Peyer's patch (tissue), 4 donors: ENCODE data around the gene GPR132. TPM values are rescaled to one million over a fixed set of nuclear protein-coding genes. Genes with fewer than 3 reads are reported as not detected.
"Not testable (repeated sequence)": the region's sequence is repeated elsewhere in the genome, so short reads cannot be mapped to it uniquely, and the experiment has no call there.

ENCODE experiments used
- DNase-seq, 3 donors: peaks; one replicate each; pipeline ENCODE4 v3.0.0-alpha.2; 2017 to 2019
- H3K27ac ChIP-seq, 4 donors: fragments of 200-600 bp; sonication (generic); one replicate each; pipeline ENCODE4 v1.5.1; 2016 to 2019
- H3K27me3 ChIP-seq, 2 donors: fragments of 200-600 bp; sonication (generic); one replicate each; pipeline ENCODE4 v1.5.1; 2019
- H3K36me3 ChIP-seq, 3 donors: fragments of 200-600 bp; sonication (generic); one replicate each; pipeline ENCODE4 v1.5.1; 2016 to 2019
- H3K4me1 ChIP-seq, 4 donors: fragments of 200-600 bp; sonication (generic); one replicate each; pipeline ENCODE4 v1.5.1; 2016 to 2019
- H3K4me3 ChIP-seq, 4 donors: fragments of 200-600 bp; sonication (generic); 1 replicate in 3 of 4; 2 replicates in 1 of 4; pipeline ENCODE4 v1.5.1; 2016 to 2019; ENCODE audit warnings: mild to moderate bottlenecking in 1 of 4
- H3K9me3 ChIP-seq, 4 donors: fragments of 200-600 bp; sonication (generic); one replicate each; pipeline ENCODE4 v1.5.1; 2016 to 2019; ENCODE audit warnings: mild to moderate bottlenecking in 1 of 4
- POLR2A ChIP-seq, 2 donors: fragments of 450-650 bp; IDR thresholded peaks; one replicate each; pipeline ENCODE4 v1.5.1; 2017; ENCODE audit warnings: antibody characterized with exemption in 2 of 2, mild to moderate bottlenecking in 2 of 2, moderate library complexity in 2 of 2
- total RNA-seq, 4 donors: library from RNA; depleted of rRNA; stranded (reverse); fragments of >200 nt; gene quantifications; one replicate each; pipeline ENCODE4 v1.1.0, GENCODE V29; 2016
- TF ChIP-seq, protein P1 (sequence below), 6 experiments: fragments of 450-650 bp in 4 of 6; fragments of 200-600 bp in 2 of 6; sonication (generic) in 1 of 6; IDR thresholded peaks; one replicate each; pipeline ENCODE4 v1.5.1; 2017 to 2019; ENCODE audit warnings: antibody characterized with exemption in 6 of 6, mild to moderate bottlenecking in 3 of 6, moderate library complexity in 1 of 6

GPR132 gene
- total RNA-seq, 4 donors from 2014 or later, result 1.5 to 29.7 (median 4.2) TPM

DNA sequence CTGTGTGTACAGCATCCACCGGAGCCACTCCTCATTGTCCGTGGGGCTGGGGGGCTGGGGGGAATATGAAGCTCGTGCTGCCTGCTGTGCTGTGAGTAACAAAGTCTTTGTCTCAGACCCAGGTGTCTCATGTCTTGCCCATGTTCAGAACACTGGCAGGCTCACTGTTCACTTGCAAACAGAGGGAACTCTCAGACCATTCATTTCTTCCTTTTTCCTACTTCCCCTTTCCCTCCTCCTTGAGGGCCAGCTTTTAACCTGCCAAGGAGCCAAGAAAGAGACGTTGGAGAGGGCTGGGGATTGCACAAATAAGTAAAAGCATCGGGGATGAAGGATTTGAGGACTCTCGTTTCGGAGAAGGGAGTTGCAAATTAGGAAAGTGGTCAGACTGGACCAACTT lies 21.6 kb downstream of the GPR132 start:
- no peak overlapping the region for H3K27ac ChIP-seq
- no peaks in the 10 kb centered on the region for H3K27me3 ChIP-seq
- H3K36me3 ChIP-seq, result no peaks in the 10 kb centered on the region
- H3K9me3 ChIP-seq, result no peaks in the 10 kb centered on the region
- H3K4me3 ChIP-seq, result no peak overlapping the region
- TF ChIP-seq POLR2A (IDR thresholded peaks at IDR 0.05), result no peak
- TF ChIP-seq, protein P1, sequence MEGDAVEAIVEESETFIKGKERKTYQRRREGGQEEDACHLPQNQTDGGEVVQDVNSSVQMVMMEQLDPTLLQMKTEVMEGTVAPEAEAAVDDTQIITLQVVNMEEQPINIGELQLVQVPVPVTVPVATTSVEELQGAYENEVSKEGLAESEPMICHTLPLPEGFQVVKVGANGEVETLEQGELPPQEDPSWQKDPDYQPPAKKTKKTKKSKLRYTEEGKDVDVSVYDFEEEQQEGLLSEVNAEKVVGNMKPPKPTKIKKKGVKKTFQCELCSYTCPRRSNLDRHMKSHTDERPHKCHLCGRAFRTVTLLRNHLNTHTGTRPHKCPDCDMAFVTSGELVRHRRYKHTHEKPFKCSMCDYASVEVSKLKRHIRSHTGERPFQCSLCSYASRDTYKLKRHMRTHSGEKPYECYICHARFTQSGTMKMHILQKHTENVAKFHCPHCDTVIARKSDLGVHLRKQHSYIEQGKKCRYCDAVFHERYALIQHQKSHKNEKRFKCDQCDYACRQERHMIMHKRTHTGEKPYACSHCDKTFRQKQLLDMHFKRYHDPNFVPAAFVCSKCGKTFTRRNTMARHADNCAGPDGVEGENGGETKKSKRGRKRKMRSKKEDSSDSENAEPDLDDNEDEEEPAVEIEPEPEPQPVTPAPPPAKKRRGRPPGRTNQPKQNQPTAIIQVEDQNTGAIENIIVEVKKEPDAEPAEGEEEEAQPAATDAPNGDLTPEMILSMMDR (IDR thresholded peaks at IDR 0.05), result no peak
- no peak for DNase-seq
- peaks cover 0 to 3% (median 0%) of the 10 kb centered on the region in 4 donors for H3K4me1 ChIP-seq

DNA sequence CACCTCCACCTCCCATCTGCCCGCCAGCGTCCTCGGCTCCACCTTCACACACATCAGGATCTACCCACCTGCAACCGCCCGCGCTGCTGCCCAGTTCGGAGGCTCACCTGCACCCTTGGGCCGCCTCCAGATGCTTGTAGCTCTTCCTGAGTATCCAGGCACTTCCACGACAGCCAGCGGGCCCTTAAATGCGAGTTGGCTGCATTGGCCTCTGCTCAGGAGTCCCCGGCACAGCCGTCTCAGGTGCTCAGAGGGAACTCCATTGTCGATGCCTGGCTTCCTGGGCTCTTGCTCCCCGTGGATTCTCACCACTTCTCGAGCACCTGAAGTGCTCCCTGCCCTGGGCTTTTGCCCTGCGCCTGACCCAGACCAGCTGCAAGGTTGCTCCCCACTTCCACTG lies 22.4 kb downstream of the GPR132 start:
- Histone ChIP-seq H3K4me1 (peaks cover 0 to 3% (median 0%) of the 10 kb centered on the region in 4 donors), H3K27ac (no peak overlapping the region), H3K36me3 (no peaks in the 10 kb centered on the region), H3K9me3 (no peaks in the 10 kb centered on the region), H3K27me3 (no peaks in the 10 kb centered on the region), H3K4me3 (no peak overlapping the region)
- TF ChIP-seq, protein P1 (IDR thresholded peaks at IDR 0.05), result no peak
- no peak for TF ChIP-seq POLR2A (IDR thresholded peaks at IDR 0.05)
- DNase-seq, result no peak

DNA sequence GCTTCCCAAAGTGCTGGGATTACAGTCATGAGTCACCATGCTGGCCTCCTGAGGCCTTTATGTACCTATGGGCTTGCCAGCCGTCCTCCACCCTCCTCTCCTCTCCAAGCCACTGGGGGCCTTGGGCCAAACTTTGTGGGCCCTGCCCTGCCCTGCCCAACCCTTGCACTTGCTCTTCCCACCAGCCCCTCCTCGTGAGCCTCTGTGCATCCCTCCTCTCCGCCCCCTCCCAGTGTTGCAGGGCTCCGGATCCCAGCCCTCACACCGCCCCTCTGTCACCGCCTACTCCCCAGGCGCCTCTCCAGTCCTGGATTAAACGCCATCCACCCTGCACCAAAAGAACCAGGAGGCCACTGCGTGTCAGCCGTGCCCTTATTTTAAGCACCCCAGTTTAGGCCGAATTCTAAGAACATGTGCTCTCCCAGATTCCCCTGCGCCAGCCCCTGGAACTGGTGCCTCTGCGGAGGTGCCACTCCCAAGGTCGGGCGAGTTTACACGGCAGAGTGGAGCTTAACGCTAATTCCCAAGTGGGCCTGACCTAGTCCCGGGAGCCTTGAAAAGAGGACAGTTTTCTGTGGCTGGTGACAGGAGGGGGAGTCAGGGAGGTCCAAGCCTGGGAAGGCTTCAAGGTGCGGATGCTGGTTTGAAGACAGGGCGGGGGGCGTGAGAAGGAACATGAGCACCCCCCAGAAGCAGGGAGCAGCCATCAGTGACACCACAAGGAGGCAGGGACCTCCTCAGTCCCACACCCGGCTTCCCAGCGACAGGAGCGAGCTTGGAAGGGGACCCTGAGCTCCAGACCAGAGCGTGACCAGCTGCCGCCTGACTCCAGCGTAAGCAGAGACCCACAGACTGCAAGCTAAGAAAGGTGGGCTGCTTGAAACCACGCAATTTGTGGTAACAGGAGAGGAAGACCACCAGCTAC lies 23.1 kb downstream of the GPR132 start:
- Histone ChIP-seq H3K27me3 (no peaks in the 10 kb centered on the region), H3K27ac (no peak overlapping the region), H3K9me3 (no peaks in the 10 kb centered on the region), H3K4me1 (peaks cover 0 to 3% (median 0%) of the 10 kb centered on the region in 4 donors), H3K4me3 (no peak overlapping the region), H3K36me3 (no peaks in the 10 kb centered on the region)
- no peak for DNase-seq
- no peak for TF ChIP-seq POLR2A (IDR thresholded peaks at IDR 0.05)
- TF ChIP-seq, protein P1 (IDR thresholded peaks at IDR 0.05), result no peak

GRCh38 chr14:105039458-105040205 lies 25.6 kb downstream of the GPR132 start:
- Histone ChIP-seq H3K27me3 (no peaks in the 10 kb centered on the region), H3K4me3 (no peak overlapping the region), H3K9me3 (no peaks in the 10 kb centered on the region), H3K27ac (no peak overlapping the region), H3K4me1 (no peaks in the 10 kb centered on the region), H3K36me3 (no peaks in the 10 kb centered on the region)
- no peak for DNase-seq
- no peak for TF ChIP-seq POLR2A (IDR thresholded peaks at IDR 0.05)
- TF ChIP-seq, protein P1 (IDR thresholded peaks at IDR 0.05), result no peak

DNA sequence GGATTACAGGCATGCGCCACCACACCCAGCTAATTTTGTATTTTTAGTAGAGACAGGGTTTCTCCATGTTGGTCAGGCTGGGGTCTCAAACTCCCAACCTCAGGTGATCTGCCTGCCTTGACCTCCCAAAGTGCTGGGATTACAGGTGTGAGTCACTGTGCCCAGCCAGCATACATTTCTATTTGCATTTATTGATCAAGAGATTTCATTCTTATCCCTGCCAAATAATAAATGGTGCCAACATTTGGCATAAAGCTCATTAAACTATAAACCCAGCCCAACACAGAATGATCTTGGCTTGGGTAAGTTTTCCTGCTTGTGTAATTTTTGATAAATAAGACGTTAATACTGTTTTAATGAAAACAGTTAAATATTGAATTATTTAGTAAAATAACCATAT lies 29.6 kb downstream of the GPR132 start:
- not testable (repeated sequence) for H3K27ac ChIP-seq, H3K9me3 ChIP-seq, H3K36me3 ChIP-seq, H3K27me3 ChIP-seq, H3K4me1 ChIP-seq, H3K4me3 ChIP-seq, DNase-seq
